ENCODE results near the gene TMEM163. TPM values are rescaled to one million over a fixed set of nuclear protein-coding genes. Genes with fewer than 3 reads are reported as not detected.

TMEM163 gene
- total and polyA plus RNA-seq, 4 donors = 5.8 to 46.9 (median 29.8) TPM

- DNase-seq = peak in 2 of 3 donors; percentile 14 to 54
- no peaks in the 10 kb centered on the region for H3K9me3 ChIP-seq (ENCODE audit: control insufficient read depth in 4 of 4, insufficient read depth in 3 of 4, low read length in 3 of 4)
- H3K27me3 ChIP-seq (ENCODE audit: control insufficient read depth in 3 of 3, insufficient read depth in 3 of 3, low read length in 2 of 3) = no peaks in the 10 kb centered on the region
- no peaks in the 10 kb centered on the region for H3K36me3 ChIP-seq (ENCODE audit: control insufficient read depth in 4 of 4, insufficient read depth in 4 of 4, low read length in 4 of 4)
- no peak overlapping the region for H3K4me3 ChIP-seq
- H3K9ac ChIP-seq (ENCODE audit: insufficient read depth in 1 of 2, low read length in 2 of 2) = no peak overlapping the region
- H3K4me1 ChIP-seq (ENCODE audit: control insufficient read depth in 5 of 5, insufficient read depth in 5 of 5, low read length in 5 of 5) = peaks cover 0 to 11% (median 0%) of the 10 kb centered on the region in 5 donors
- peak; percentile 35 for ATAC-seq (ENCODE audit: insufficient read depth, low FRiP score)
- TF ChIP-seq CTCF (IDR thresholded peaks at IDR 0.05; ENCODE audit: control extremely low read depth, extremely low read depth) = no peak
- 55% methylated on average over 12 of the region's 12 CpGs for WGBS, 2 donors
- H3K27ac ChIP-seq (ENCODE audit: low read depth in 1 of 2, low read length in 1 of 2) = peak overlapping the region in 1 of 2 donors; percentile 78
Observed at GRCh38 chr2:134669731-134670669, 48.8 kb downstream of the TMEM163 start.

GRCh38 chr2:134668821-134669220 lies 50.0 kb downstream of the TMEM163 start:
- no peak overlapping the region for H3K4me3 ChIP-seq
- H3K9ac ChIP-seq (ENCODE audit: insufficient read depth in 1 of 2, low read length in 2 of 2) = no peak overlapping the region
- H3K9me3 ChIP-seq (ENCODE audit: control insufficient read depth in 4 of 4, insufficient read depth in 3 of 4, low read length in 3 of 4) = no peaks in the 10 kb centered on the region
- H3K4me1 ChIP-seq (ENCODE audit: control insufficient read depth in 5 of 5, insufficient read depth in 5 of 5, low read length in 5 of 5) = peaks cover 0 to 11% (median 0%) of the 10 kb centered on the region in 5 donors
- no peak for TF ChIP-seq CTCF (IDR thresholded peaks at IDR 0.05; ENCODE audit: control extremely low read depth, extremely low read depth)
- 44 to 60% methylated on average over 7 of the region's 7 CpGs for WGBS, 2 donors
- no peaks in the 10 kb centered on the region for H3K27me3 ChIP-seq (ENCODE audit: control insufficient read depth in 3 of 3, insufficient read depth in 3 of 3, low read length in 2 of 3)
- no peaks in the 10 kb centered on the region for H3K36me3 ChIP-seq (ENCODE audit: control insufficient read depth in 4 of 4, insufficient read depth in 4 of 4, low read length in 4 of 4)
- ATAC-seq (ENCODE audit: insufficient read depth, low FRiP score) = peak; percentile 31
- peak; percentile 6 to 50 (median 44) for DNase-seq
- H3K27ac ChIP-seq (ENCODE audit: low read depth in 1 of 2, low read length in 1 of 2) = peak overlapping the region in 1 of 2 donors; percentile 80

GRCh38 chr2:134667541-134667940 lies 51.3 kb downstream of the TMEM163 start:
- Histone ChIP-seq H3K27me3 (ENCODE audit: control insufficient read depth in 3 of 3, insufficient read depth in 3 of 3, low read length in 2 of 3) (no peaks in the 10 kb centered on the region), H3K36me3 (ENCODE audit: control insufficient read depth in 4 of 4, insufficient read depth in 4 of 4, low read length in 4 of 4) (no peaks in the 10 kb centered on the region), H3K9me3 (ENCODE audit: control insufficient read depth in 4 of 4, insufficient read depth in 3 of 4, low read length in 3 of 4) (no peaks in the 10 kb centered on the region), H3K4me3 (no peak overlapping the region), H3K9ac (ENCODE audit: insufficient read depth in 1 of 2, low read length in 2 of 2) (no peak overlapping the region), H3K4me1 (ENCODE audit: control insufficient read depth in 5 of 5, insufficient read depth in 5 of 5, low read length in 5 of 5) (peaks cover 0 to 11% (median 0%) of the 10 kb centered on the region in 5 donors), H3K27ac (ENCODE audit: low read depth in 1 of 2, low read length in 1 of 2) (peak overlapping the region in 1 of 2 donors; percentile 37)
- no peak for TF ChIP-seq CTCF (IDR thresholded peaks at IDR 0.05; ENCODE audit: control extremely low read depth, extremely low read depth)
- WGBS, 2 donors = 70 to 83% methylated on average over 2 of the region's 2 CpGs
- DNase-seq (no peak), ATAC-seq (ENCODE audit: insufficient read depth, low FRiP score) (no peak)
